ENCODE measurements around the gene TNNT3.

- no peak for TF ChIP-seq POLR2A (IDR thresholded peaks at IDR 0.05; ENCODE audit: low read length)
- TF ChIP-seq GATA1 (IDR thresholded peaks at IDR 0.05; ENCODE audit: low read depth, low read length) = no peak
Measured at GRCh38 chr11:1918436-1919315, 827 bp upstream of the TNNT3 start.
